GM12878 (cell line): ENCODE results near the gene RAP2B. TPM values are rescaled to one million over a fixed set of nuclear protein-coding genes. Genes with fewer than 3 reads are reported as not detected.

ENCODE experiments used
- ATAC-seq: fragments of 200-7000 bp; cut with Tn5 transposase; 3 replicates; pipeline ENCODE4 v1.9.1; 2020; ENCODE audit warnings: mild to moderate bottlenecking, moderate library complexity
- BruUV-seq: library from RNA; stranded (reverse); fragments of 400-500 nt; replicated peaks from 2 replicates; lab custom pipeline; 2021; lab: Mats Ljungman, UMichigan
- CTCF ChIA-PET: fragments of 300-600 bp; sonication (Branson Sonifier 250); formaldehyde crosslinking; extraction: SDS; loops from one replicate; lab custom pipeline; 2021; ENCODE audit warnings: inconsistent platforms; lab: Yijun Ruan, JAX
- POLR2A ChIA-PET: fragments of 350-600 bp; formaldehyde crosslinking; extraction: SDS; loops from one replicate; lab custom pipeline; 2021; ENCODE audit warnings: inconsistent platforms; lab: Charles Lee
- RAD21 ChIA-PET: fragments of 300-600 bp; sonication (Branson Sonifier 250); formaldehyde crosslinking; loops from one replicate; lab custom pipeline; 2023; ENCODE audit warnings: antibody characterized with exemption; ENCODE audit not compliant: unreplicated experiment; lab: Charles Lee
- SMC1A ChIA-PET: fragments of 300-600 bp; sonication (Branson Sonifier 250); formaldehyde crosslinking; loops from one replicate; lab custom pipeline; 2023; ENCODE audit not compliant: unreplicated experiment, uncharacterized antibody; lab: Charles Lee
- DNase-seq: peaks from one replicate; pipeline ENCODE4 v3.0.0-alpha.2; 2011; ENCODE audit warnings: low read depth, low spot score
- FAIRE-seq: peaks from 3 replicates; lab custom pipeline; 2011; peaks lifted over from hg19 to GRCh38; lab: Jason Lieb, UNC
- H2AFZ ChIP-seq: 2 replicates; pipeline ENCODE4 v1.6.0; 2011; ENCODE audit warnings: low read depth, low read length, control low read depth; ENCODE audit not compliant: control insufficient read depth
- H3K27ac ChIP-seq: 2 replicates; pipeline ENCODE4 v1.5.1; 2011; ENCODE audit warnings: control low read depth; ENCODE audit not compliant: control insufficient read depth, insufficient read depth
- H3K27me3 ChIP-seq, 2 experiments: replicated peaks in 1 of 2; 2 replicates each; pipeline versions ENCODE4 v1.6.0 to v1.6.1; 2011; ENCODE audit warnings: low read length in 1 of 2; ENCODE audit not compliant: control insufficient read depth in 2 of 2, insufficient read depth in 2 of 2
- H3K36me3 ChIP-seq, 2 experiments: 2 replicates each; pipeline ENCODE4 v1.5.1; 2011; ENCODE audit warnings: low read length in 1 of 2; ENCODE audit not compliant: control insufficient read depth in 2 of 2, insufficient read depth in 2 of 2
- H3K4me1 ChIP-seq: 2 replicates; pipeline ENCODE4 v1.6.1; 2011; ENCODE audit warnings: mild to moderate bottlenecking, low read length, moderate library complexity, mixed read lengths; ENCODE audit not compliant: control insufficient read depth, insufficient read depth
- H3K4me2 ChIP-seq: 2 replicates; pipeline ENCODE4 v1.6.0; 2011; ENCODE audit warnings: control low read depth; ENCODE audit not compliant: control insufficient read depth, insufficient read depth
- H3K4me3 ChIP-seq: fragments of 200-600 bp; sonication (generic); 2 replicates; pipeline ENCODE4 v1.5.1; 2016
- H3K79me2 ChIP-seq: 2 replicates; pipeline ENCODE4 v1.6.0; 2011; ENCODE audit warnings: low read length; ENCODE audit not compliant: control insufficient read depth, insufficient read depth
- H3K9ac ChIP-seq: 2 replicates; pipeline ENCODE4 v1.8.0; 2011; ENCODE audit warnings: low read length, control low read depth, mixed read lengths; ENCODE audit not compliant: control insufficient read depth, insufficient read depth
- H3K9me3 ChIP-seq: replicated peaks from 3 replicates; pipeline ENCODE4 v1.5.1; 2011; ENCODE audit warnings: mild to moderate bottlenecking, low read length; ENCODE audit not compliant: control insufficient read depth, insufficient read depth
- H4K20me1 ChIP-seq: 2 replicates; pipeline ENCODE4 v1.6.0; 2011; ENCODE audit not compliant: control insufficient read depth, insufficient read depth
- ATF3 ChIP-seq: IDR thresholded peaks from 2 replicates; pipeline ENCODE4 v1.6.1; 2011; ENCODE audit warnings: low read depth, mild to moderate bottlenecking, low read length, moderate library complexity, borderline replicate concordance; ENCODE audit errors: extremely low read depth
- GATAD2B ChIP-seq: fragments of 450-650 bp; conservative IDR thresholded peaks from 2 replicates; pipeline ENCODE4 v1.6.1; 2017; ENCODE audit warnings: low read depth, mild to moderate bottlenecking, moderate library complexity
- NRF1 ChIP-seq: conservative IDR thresholded peaks from 2 replicates; pipeline ENCODE4 v1.6.1; 2011; ENCODE audit warnings: mild to moderate bottlenecking, low read depth, low read length, improper control_type of control experiment
- POU2F2 ChIP-seq: IDR thresholded peaks from 3 replicates; pipeline ENCODE4 v1.6.1; 2011; ENCODE audit warnings: low read depth, mild to moderate bottlenecking, low read length, borderline replicate concordance
- TCF3 ChIP-seq: IDR thresholded peaks from 2 replicates; pipeline ENCODE4 v1.6.1; 2012; ENCODE audit warnings: low read depth, mild to moderate bottlenecking, low read length, borderline replicate concordance; ENCODE audit not compliant: insufficient read depth
- WGBS: methylation state at CpG from one replicate; pipeline ENCODE4 v1.1.6; 2016; ENCODE audit warnings: low lambda C conversion rate; ENCODE audit not compliant: insufficient replicate concordance, insufficient coverage; ENCODE audit errors: missing lambda C conversion rate; 5-methylcytosine and 5-hydroxymethylcytosine counted together
- in situ Hi-C: fragments of 300-500 bp; cut with MboI; formaldehyde crosslinking; loops from 9 replicates; pipeline ENCODE4 v1.14.3; 2018; ENCODE audit warnings: mixed read lengths
- intact Hi-C: fragments of 100-400 bp; cut with micrococcal nuclease; formaldehyde crosslinking; loops from one replicate; pipeline ENCODE4 v1.14.2; 2022; ENCODE audit not compliant: unreplicated experiment
- polyA plus RNA-seq, 11 experiments: library from polyadenylated mRNA; depleted of rRNA in 4 of 11; unstranded in 6 of 11; stranded (reverse) in 5 of 11; fragments of >200 nt; fragmentation: Nextera tagmentation in 4 of 11; fragmentation: Illumina TruSeq in 1 of 11; extraction: Ambion mirVana in 4 of 11; extraction: Trizol in 1 of 11; gene quantifications; 1 replicate in 1 of 11; 2 replicates in 10 of 11; pipeline versions ENCODE4 v1.2.1 to v1.2.3, GENCODE V29; 2011 to 2016; ENCODE audit warnings: inconsistent platforms in 2 of 11, missing spikeins in 2 of 11, low read depth in 1 of 11
- total RNA-seq, 4 experiments: library from RNA; depleted of rRNA in 3 of 4; stranded (reverse); fragments of >200 nt in 3 of 4; fragmentation: Illumina TruSeq in 1 of 4; extraction: Trizol in 1 of 4; gene quantifications; 2 replicates each; pipeline versions ENCODE4 v1.2.1 to v1.2.3, GENCODE V29; 2013 to 2021
- TF ChIP-seq, protein P1 (sequence below), 3 experiments: IDR thresholded peaks in 2 of 3; conservative IDR thresholded peaks in 1 of 3; 2 replicates each; pipeline ENCODE4 v1.5.1; 2011; ENCODE audit warnings: low read depth in 3 of 3, low read length in 3 of 3, mild to moderate bottlenecking in 3 of 3, control low read depth in 2 of 3, moderate library complexity in 2 of 3, inconsistent platforms in 1 of 3, mixed read lengths in 1 of 3; ENCODE audit not compliant: control insufficient read depth in 2 of 3, insufficient read depth in 1 of 3; ENCODE audit errors: extremely low read depth in 1 of 3
- TF ChIP-seq, protein P2 (sequence below): fragments of 450-650 bp; formaldehyde crosslinking; IDR thresholded peaks from 2 replicates; pipeline ENCODE4 v1.4.0; 2020; ENCODE audit warnings: mild to moderate bottlenecking, moderate library complexity

The RAP2B gene
- total and polyA plus RNA-seq, 10 of the 15 experiments (the other 5 are each of a cell fraction or from before 2014, with no cell fraction given): 5.9 to 21.3 (median 12.0) TPM

- H2AFZ ChIP-seq: no peak overlapping the region; the same call in 1 of the 2 replicates
- POLR2A ChIA-PET: interaction anchor here (0.6 to 1.3 kb wide), 4 partner anchors 9 to 327 kb away, joined by 3 to 5 read pairs (median 4); no protein-coding TSS in a partner anchor
- H3K4me1 ChIP-seq: peaks cover 8% of the 10 kb centered on the region
Measured at GRCh38 chr3:153158961-153159735, 2.9 kb upstream of the RAP2B start.

More at GRCh38 chr3:153158961-153159735, 2.9 kb upstream of the RAP2B start:
- H4K20me1 ChIP-seq: no peaks in the 10 kb centered on the region
- no TSS peak for BruUV-seq
- no peaks in the 10 kb centered on the region for H3K36me3 ChIP-seq
- H3K9me3 ChIP-seq: no peaks in the 10 kb centered on the region; the same call in 2 of the 3 replicates
- peaks cover 21% of the 10 kb centered on the region for H3K79me2 ChIP-seq
- no peak overlapping the region for H3K4me3 ChIP-seq
- ChIA-PET CTCF (interaction anchor here (0.7 kb wide), 1 partner anchor 9 kb away, joined by 3 read pairs; no protein-coding TSS in a partner anchor), RAD21 (interaction anchor here (1.3 to 2.1 kb wide), 2 partner anchors 17 to 28 kb away, joined by 3 to 9 read pairs; no protein-coding TSS in a partner anchor), SMC1A (interaction anchor here (1.1 to 2.6 kb wide), 3 partner anchors 10 to 116 kb away, joined by 3 to 13 read pairs (median 3); no protein-coding TSS in a partner anchor)
- DNase-seq (no peak), ATAC-seq (no peak), FAIRE-seq (no peak)
- WGBS: 97% methylated on average over 9 of the region's 9 CpGs
- no peak overlapping the region for H3K27ac ChIP-seq
- H3K4me2 ChIP-seq: no peak overlapping the region
- no peaks in the 10 kb centered on the region for H3K27me3 ChIP-seq
- intact Hi-C loops (no loop called here), in situ Hi-C loops (no loop called here)
- no peak overlapping the region for H3K9ac ChIP-seq
- TF ChIP-seq POU2F2: no peak
- no peak for TF ChIP-seq ATF3
- no peak for TF ChIP-seq TCF3
- TF ChIP-seq, protein P1, sequence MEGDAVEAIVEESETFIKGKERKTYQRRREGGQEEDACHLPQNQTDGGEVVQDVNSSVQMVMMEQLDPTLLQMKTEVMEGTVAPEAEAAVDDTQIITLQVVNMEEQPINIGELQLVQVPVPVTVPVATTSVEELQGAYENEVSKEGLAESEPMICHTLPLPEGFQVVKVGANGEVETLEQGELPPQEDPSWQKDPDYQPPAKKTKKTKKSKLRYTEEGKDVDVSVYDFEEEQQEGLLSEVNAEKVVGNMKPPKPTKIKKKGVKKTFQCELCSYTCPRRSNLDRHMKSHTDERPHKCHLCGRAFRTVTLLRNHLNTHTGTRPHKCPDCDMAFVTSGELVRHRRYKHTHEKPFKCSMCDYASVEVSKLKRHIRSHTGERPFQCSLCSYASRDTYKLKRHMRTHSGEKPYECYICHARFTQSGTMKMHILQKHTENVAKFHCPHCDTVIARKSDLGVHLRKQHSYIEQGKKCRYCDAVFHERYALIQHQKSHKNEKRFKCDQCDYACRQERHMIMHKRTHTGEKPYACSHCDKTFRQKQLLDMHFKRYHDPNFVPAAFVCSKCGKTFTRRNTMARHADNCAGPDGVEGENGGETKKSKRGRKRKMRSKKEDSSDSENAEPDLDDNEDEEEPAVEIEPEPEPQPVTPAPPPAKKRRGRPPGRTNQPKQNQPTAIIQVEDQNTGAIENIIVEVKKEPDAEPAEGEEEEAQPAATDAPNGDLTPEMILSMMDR (IDR thresholded peaks at IDR 0.05 in 2 of 3, conservative IDR thresholded peaks at IDR 0.05 in 1 of 3; ENCODE audit: control insufficient read depth in 2 of 3, extremely low read depth in 1 of 3, insufficient read depth in 1 of 3, low read depth in 3 of 3, low read length in 3 of 3): no peak
- TF ChIP-seq GATAD2B: no peak
- TF ChIP-seq, protein P2, sequence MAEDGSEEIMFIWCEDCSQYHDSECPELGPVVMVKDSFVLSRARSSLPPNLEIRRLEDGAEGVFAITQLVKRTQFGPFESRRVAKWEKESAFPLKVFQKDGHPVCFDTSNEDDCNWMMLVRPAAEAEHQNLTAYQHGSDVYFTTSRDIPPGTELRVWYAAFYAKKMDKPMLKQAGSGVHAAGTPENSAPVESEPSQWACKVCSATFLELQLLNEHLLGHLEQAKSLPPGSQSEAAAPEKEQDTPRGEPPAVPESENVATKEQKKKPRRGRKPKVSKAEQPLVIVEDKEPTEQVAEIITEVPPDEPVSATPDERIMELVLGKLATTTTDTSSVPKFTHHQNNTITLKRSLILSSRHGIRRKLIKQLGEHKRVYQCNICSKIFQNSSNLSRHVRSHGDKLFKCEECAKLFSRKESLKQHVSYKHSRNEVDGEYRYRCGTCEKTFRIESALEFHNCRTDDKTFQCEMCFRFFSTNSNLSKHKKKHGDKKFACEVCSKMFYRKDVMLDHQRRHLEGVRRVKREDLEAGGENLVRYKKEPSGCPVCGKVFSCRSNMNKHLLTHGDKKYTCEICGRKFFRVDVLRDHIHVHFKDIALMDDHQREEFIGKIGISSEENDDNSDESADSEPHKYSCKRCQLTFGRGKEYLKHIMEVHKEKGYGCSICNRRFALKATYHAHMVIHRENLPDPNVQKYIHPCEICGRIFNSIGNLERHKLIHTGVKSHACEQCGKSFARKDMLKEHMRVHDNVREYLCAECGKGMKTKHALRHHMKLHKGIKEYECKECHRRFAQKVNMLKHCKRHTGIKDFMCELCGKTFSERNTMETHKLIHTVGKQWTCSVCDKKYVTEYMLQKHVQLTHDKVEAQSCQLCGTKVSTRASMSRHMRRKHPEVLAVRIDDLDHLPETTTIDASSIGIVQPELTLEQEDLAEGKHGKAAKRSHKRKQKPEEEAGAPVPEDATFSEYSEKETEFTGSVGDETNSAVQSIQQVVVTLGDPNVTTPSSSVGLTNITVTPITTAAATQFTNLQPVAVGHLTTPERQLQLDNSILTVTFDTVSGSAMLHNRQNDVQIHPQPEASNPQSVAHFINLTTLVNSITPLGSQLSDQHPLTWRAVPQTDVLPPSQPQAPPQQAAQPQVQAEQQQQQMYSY: no peak
- no peak for TF ChIP-seq NRF1
